DOHH2 (cell line): ENCODE data around the gene KRTAP10-9.

Source experiments
- H3F3A ChIP-seq: fragments of 200-600 bp; sonication (generic), shearing (Covaris generic); 2 replicates; pipeline ENCODE4 v1.6.0; 2016; ENCODE audit warnings: antibody characterized with exemption, mild to moderate bottlenecking; ENCODE audit not compliant: control insufficient read depth, insufficient read depth
- H3K27ac ChIP-seq: fragments of 200-600 bp; sonication (generic); 2 replicates; pipeline ENCODE4 v1.5.1; 2014; ENCODE audit warnings: low read depth, mild to moderate bottlenecking, low read length, moderate library complexity
- H3K27me3 ChIP-seq: fragments of 200-600 bp; sonication (generic); 2 replicates; pipeline ENCODE4 v1.6.1; 2014; ENCODE audit warnings: mild to moderate bottlenecking, low read length, mixed read lengths; ENCODE audit not compliant: control insufficient read depth
- H3K36me3 ChIP-seq: fragments of 200-600 bp; sonication (generic); 2 replicates; pipeline ENCODE4 v1.6.1; 2014; ENCODE audit warnings: mild to moderate bottlenecking, low read length, moderate library complexity, mixed read lengths; ENCODE audit not compliant: control insufficient read depth
- H3K4me1 ChIP-seq: fragments of 200-600 bp; sonication (generic); 2 replicates; pipeline ENCODE4 v1.6.1; 2014; ENCODE audit warnings: mild to moderate bottlenecking, low read length, mixed read lengths; ENCODE audit not compliant: control insufficient read depth
- H3K4me2 ChIP-seq: fragments of 200-600 bp; sonication (generic); 2 replicates; pipeline ENCODE4 v1.6.0; 2014; ENCODE audit warnings: mild to moderate bottlenecking, low read length, moderate library complexity
- H3K4me3 ChIP-seq: fragments of 200-600 bp; sonication (generic); 2 replicates; pipeline ENCODE4 v1.5.1; 2014; ENCODE audit warnings: mild to moderate bottlenecking, low read length, mixed read lengths
- H3K79me2 ChIP-seq: fragments of 200-600 bp; sonication (generic); 2 replicates; pipeline ENCODE4 v1.6.1; 2014; ENCODE audit warnings: mild to moderate bottlenecking, low read length, mixed read lengths; ENCODE audit not compliant: control insufficient read depth
- H3K9me2 ChIP-seq: fragments of 200-600 bp; sonication (generic); replicated peaks from 2 replicates; pipeline ENCODE4 v1.6.1; 2014; ENCODE audit warnings: mild to moderate bottlenecking, low read length, mixed read lengths; ENCODE audit not compliant: control insufficient read depth
- H3K9me3 ChIP-seq: fragments of 200-600 bp; sonication (generic); 2 replicates; pipeline ENCODE4 v1.6.1; 2014; ENCODE audit warnings: antibody characterized with exemption, low read length, mixed read lengths; ENCODE audit not compliant: control insufficient read depth, insufficient read depth
- H4K20me1 ChIP-seq: fragments of 200-600 bp; sonication (generic); 2 replicates; pipeline ENCODE4 v1.6.0; 2014; ENCODE audit warnings: low read depth, mild to moderate bottlenecking, antibody characterized with exemption, low read length, moderate library complexity; ENCODE audit not compliant: control insufficient read depth, insufficient read depth
- EZH2phosphoT487 ChIP-seq: fragments of 200-600 bp; sonication (generic); IDR thresholded peaks from 2 replicates; pipeline ENCODE4 v1.6.1; 2017; ENCODE audit warnings: borderline replicate concordance, mild to moderate bottlenecking, antibody characterized with exemption, low read length, moderate library complexity, mixed read lengths
- TF ChIP-seq, protein P1 (sequence below): fragments of 200-600 bp; sonication (generic); IDR thresholded peaks from one replicate; pipeline ENCODE4 v1.5.1; 2014; ENCODE audit warnings: antibody characterized with exemption, mild to moderate bottlenecking, low read depth, low read length; ENCODE audit not compliant: poor library complexity, severe bottlenecking

The KRTAP10-9 gene

DNA sequence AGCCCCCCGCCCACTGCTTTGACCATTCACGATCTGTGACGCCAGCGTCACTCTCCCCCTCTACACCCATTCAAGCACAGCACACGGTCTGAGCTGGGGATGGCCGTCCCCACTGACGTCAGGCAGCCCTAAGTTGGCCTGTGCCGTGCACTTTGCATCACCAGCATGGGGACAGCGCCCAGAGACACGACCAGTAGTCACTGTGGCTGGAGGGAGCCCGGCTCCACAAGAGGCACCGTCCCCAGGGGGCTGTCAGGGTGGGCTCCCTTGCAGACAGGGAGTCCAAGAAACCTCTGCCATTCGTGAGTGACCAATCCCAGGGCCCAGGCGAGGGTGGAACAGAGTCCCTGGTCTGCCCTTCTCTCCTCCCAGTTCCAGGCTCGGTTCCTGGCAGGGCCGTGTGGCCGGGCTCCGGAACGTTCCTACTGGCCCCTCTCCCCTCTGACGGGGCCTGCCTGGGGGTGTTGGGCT, 12.7 kb upstream of the KRTAP10-9 start:
- Histone ChIP-seq H3K27ac (no peak overlapping the region), H3K4me3 (no peak overlapping the region), H3K4me2 (no peak overlapping the region), H3K9me3 (peaks cover 15% of the 10 kb centered on the region), H3K4me1 (peaks cover 10% of the 10 kb centered on the region), H3K27me3 (no peaks in the 10 kb centered on the region), H4K20me1 (no peaks in the 10 kb centered on the region), H3K36me3 (no peaks in the 10 kb centered on the region), H3K9me2 (no peaks in the 10 kb centered on the region), H3K79me2 (no peaks in the 10 kb centered on the region), H3F3A (no peaks in the 10 kb centered on the region)
- TF ChIP-seq, protein P1, sequence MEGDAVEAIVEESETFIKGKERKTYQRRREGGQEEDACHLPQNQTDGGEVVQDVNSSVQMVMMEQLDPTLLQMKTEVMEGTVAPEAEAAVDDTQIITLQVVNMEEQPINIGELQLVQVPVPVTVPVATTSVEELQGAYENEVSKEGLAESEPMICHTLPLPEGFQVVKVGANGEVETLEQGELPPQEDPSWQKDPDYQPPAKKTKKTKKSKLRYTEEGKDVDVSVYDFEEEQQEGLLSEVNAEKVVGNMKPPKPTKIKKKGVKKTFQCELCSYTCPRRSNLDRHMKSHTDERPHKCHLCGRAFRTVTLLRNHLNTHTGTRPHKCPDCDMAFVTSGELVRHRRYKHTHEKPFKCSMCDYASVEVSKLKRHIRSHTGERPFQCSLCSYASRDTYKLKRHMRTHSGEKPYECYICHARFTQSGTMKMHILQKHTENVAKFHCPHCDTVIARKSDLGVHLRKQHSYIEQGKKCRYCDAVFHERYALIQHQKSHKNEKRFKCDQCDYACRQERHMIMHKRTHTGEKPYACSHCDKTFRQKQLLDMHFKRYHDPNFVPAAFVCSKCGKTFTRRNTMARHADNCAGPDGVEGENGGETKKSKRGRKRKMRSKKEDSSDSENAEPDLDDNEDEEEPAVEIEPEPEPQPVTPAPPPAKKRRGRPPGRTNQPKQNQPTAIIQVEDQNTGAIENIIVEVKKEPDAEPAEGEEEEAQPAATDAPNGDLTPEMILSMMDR = no peak
- no peak for TF ChIP-seq EZH2phosphoT487

DNA sequence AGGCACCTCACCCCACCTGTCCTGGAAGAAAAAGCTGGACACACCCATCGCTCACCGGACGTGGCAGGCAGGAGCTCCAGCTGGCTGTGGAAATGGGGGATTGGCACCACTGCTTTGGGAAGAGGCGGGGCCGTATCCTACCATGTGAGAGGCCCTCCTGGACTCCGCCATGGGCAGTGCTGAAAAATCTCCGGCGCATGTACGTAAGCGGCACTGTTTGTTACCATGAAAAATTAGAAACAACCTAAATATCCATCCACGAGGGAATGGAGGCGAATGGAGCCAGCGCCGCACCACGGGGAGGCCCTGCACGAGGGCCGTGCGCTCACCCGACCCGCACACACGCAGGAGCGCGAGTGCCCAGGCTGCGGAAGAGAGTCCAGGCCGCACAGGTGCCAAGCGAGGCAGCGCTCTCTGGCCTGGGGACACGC, 11.9 kb upstream of the KRTAP10-9 start:
- no peaks in the 10 kb centered on the region for H3K79me2 ChIP-seq
- no peaks in the 10 kb centered on the region for H3K9me2 ChIP-seq
- H3K4me1 ChIP-seq = peaks cover 11% of the 10 kb centered on the region
- TF ChIP-seq, protein P1 = no peak
- TF ChIP-seq EZH2phosphoT487 = no peak
- H3F3A ChIP-seq = no peaks in the 10 kb centered on the region
- H4K20me1 ChIP-seq = no peaks in the 10 kb centered on the region
- H3K4me3 ChIP-seq = no peak overlapping the region
- H3K27me3 ChIP-seq = no peaks in the 10 kb centered on the region
- no peak overlapping the region for H3K27ac ChIP-seq
- peaks cover 21% of the 10 kb centered on the region for H3K9me3 ChIP-seq
- H3K36me3 ChIP-seq = no peaks in the 10 kb centered on the region
- no peak overlapping the region for H3K4me2 ChIP-seq

DNA sequence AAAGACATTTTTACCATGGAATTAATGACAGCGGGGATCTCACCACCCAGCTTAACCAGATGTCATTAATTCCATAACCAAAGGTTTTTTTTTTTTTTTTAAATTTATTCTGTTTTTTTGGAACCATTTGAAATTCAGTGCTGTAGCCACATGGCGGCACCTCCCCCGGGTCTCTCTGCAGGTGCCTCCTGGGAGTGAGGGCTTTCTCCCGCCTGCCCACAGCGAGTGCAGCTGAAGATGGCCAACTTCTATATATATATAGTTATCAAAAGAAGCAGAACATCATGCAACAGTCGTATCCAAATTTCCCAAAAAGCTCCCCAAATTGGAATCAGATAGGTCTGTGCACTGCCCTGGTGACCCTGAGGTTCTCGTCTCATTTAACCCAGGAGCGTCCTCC, 11.4 kb upstream of the KRTAP10-9 start:
- Histone ChIP-seq H3F3A (no peaks in the 10 kb centered on the region), H3K4me2 (no peak overlapping the region), H3K79me2 (no peaks in the 10 kb centered on the region), H3K4me3 (no peak overlapping the region), H3K27ac (no peak overlapping the region), H3K9me3 (peaks cover 24% of the 10 kb centered on the region), H3K4me1 (peaks cover 11% of the 10 kb centered on the region), H3K27me3 (no peaks in the 10 kb centered on the region), H3K9me2 (no peaks in the 10 kb centered on the region), H3K36me3 (no peaks in the 10 kb centered on the region), H4K20me1 (no peaks in the 10 kb centered on the region)
- no peak for TF ChIP-seq EZH2phosphoT487
- TF ChIP-seq, protein P1 = no peak
